Jurkat, Clone E6-1 (cell line): ENCODE results near the gene GTPBP2. TPM values are rescaled to one million over a fixed set of nuclear protein-coding genes. Genes with fewer than 3 reads are reported as not detected.

Source experiments
- DNase-seq: peaks from one replicate; pipeline ENCODE4 v3.0.0-alpha.2; 2011; ENCODE audit warnings: low read depth, low spot score
- H3K4me3 ChIP-seq: 2 replicates; pipeline ENCODE4 v1.5.1; 2011; ENCODE audit warnings: mild to moderate bottlenecking, low read length, control low read depth, moderate library complexity
- polyA plus RNA-seq: library from polyadenylated mRNA; unstranded; fragments of >200 nt; gene quantifications from one replicate; pipeline ENCODE4 v1.2.1, GENCODE V29; 2012; ENCODE audit warnings: missing spikeins; ENCODE audit not compliant: insufficient read length, insufficient read depth

The GTPBP2 gene
- polyA plus RNA-seq: 68.2 TPM

DNA sequence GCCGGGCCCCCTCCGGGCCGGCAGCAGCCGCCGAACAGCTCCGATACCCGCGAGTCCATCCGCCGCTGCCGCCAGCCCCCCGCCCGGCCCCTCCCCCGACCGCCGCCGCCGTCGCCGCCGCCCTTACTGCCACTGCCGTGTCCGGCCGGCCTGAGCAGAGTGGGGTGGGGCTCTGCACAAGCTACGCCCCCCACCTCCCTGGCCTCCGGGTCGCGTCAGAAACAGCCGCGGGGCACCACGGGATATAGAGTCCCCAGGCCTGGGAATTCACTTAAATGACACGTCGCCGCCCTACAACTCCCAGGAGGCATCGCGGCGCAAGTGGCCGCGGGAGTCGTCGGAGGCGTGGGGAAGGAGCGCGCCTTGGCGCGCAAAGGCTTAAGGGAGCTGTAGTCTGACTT is at the start of gene GTPBP2:
TSS of gene GTPBP2 (minus strand) at position 161 of the 401 bp plus-strand sequence. CDS start at position 59, 102 bp downstream.
- peak; percentile 97 for DNase-seq
- H3K4me3 ChIP-seq: peak within 1 kb of the TSS; percentile 94

DNA sequence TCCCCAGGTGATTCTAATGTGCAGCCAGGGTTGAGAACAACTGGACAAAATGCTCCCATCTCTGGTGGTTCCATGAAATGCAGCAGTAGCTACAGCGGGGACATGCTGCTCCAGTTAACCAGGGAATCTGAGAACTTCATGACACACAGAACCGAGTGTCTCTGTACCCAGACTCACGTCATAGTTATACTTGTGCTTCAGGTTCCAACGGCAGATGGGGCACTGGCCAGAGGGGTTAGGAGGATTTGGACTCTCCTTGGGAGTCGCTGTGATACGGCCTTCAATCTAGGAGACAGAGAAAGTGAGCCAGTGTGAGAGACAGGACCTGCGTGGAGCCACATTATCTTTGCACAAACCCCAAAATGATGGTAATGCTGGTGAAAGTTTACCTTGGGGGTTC is 49.3 kb upstream of the GTPBP2 start:
- DNase-seq: no peak
- no peak overlapping the region for H3K4me3 ChIP-seq

DNA sequence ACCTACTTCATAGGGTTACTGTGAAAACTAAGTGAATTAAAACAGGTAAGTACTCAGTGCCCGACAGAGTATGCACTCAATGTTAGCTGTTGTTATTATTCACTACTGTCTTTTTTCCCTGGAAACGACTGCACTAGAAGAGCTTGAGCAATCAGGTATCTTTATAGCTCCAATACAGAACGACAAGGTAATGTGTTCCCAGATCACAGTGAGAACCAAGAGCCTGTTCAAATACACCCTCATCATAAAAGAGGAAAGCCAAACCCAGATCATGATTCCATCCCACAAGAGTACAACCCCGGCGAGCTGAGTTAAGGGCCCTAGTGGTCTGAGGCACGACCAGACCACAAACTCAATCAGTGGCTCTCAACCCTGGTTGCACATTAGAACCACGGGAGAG is 48.7 kb upstream of the GTPBP2 start:
- H3K4me3 ChIP-seq: no peak overlapping the region
- no peak for DNase-seq

DNA sequence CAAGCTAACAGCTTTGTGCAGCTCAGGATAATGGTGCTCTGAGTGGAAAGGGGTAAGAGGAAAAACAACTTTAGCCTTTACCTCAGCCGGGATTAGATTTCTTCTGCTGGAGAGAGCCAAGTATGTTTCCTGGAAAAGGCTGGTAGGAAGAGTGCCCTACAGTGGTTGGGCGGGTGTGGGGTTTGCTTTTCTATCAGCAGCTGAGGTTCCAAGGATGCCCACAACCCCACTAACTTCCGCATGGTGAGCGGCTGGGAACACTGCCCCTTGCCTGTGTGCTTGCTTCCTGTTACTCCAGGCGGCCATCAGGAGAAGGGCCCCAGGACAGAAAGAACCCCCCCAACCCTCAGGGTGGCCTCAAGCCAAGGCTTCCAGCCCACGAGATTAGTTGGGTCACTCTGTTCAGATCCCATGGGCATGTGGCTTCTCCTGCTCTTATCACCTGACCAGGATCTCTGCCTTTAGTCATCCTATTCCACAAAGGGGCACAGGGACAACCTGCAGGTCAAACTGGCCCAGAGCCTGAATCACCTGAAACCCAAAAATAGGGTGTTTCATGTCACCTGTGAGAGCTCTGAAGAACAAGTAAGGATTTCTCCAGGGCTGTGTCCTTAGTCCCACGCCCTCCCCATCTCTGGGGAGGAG is 48.0 kb upstream of the GTPBP2 start:
- H3K4me3 ChIP-seq: no peak overlapping the region
- no peak for DNase-seq

GRCh38 chr6:43674921-43675320 is 45.9 kb upstream of the GTPBP2 start:
- no peak for DNase-seq

GRCh38 chr6:43674291-43674690 is 45.2 kb upstream of the GTPBP2 start:
- no peak overlapping the region for H3K4me3 ChIP-seq
- DNase-seq: no peak

More at GRCh38 chr6:43674921-43675320, 45.9 kb upstream of the GTPBP2 start:
- no peak overlapping the region for H3K4me3 ChIP-seq

DNA sequence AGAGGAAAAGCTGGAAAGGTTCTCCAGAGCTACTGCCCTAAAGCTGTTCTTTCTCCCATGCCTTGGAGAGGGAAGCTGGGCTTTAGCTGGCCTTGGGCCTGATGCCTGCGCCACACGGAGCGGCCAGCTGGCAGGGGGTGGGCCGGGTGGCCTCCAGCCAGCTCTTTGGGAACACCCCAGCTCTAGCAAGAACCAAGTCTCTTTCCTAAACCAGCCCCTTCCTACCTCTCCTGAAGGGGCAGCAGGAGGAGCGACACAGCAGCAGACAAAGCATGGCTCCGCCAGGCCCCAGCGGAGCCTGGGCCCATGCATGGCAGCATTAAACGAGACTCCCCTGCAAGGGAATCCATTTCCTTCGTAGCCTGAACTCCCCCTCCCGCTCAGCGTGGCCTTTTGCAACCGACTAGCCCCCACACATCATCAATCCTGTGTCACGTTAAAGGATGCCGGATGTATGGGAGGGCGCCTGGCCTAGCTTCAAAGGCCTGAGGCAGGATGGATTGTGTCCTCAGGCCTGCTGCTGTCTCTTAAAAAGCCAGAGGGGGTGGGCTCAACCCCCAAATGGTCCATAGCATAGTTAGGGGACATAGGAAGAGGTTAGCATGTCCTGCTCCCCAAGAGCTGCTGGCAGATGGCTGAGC is 44.5 kb upstream of the GTPBP2 start:
- no peak overlapping the region for H3K4me3 ChIP-seq
- DNase-seq: no peak

DNA sequence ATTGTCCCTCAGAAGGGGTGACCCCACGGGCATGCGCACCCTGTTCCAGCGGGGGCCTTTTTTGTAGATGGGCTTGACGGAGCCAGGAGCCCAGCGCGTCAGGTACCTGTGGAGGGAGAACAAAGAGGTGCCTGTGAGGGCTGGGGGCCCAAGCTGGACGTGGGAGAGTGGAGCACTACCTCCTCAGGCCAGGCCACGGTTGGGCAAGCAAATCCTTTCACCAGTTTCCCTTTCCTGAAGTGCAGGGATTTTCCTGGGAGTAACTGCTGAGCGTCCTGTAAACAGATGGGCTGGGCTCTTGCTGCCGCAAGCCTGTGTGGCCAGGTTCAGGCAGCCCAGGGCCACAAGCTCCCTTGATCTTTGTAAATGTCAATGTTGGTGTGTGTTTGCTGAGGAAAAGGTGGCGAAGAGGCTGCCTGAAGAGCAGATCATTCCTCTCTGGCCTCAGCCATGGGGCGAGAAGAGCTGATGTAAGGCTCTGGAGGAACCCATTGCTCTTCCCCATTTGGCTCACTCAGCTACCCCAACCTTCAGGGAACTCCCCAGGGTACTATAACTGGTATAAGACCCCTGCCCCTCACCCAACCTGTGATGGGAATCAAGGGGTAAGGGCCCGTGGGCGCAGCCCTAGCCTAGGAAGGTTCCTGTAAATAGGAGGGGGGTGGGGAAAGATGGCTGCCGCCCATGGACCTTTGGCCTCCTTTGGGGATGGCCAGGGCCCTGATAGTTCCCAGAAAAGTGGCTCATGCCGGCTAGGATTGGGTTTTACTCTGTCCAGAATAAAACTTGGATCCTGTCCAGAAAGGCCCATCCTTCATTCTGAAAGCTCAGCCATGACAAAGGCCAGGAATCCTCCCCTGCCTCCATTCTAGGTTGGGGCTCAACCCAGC is 43.0 kb upstream of the GTPBP2 start:
- DNase-seq: no peak
- no peak overlapping the region for H3K4me3 ChIP-seq

DNA sequence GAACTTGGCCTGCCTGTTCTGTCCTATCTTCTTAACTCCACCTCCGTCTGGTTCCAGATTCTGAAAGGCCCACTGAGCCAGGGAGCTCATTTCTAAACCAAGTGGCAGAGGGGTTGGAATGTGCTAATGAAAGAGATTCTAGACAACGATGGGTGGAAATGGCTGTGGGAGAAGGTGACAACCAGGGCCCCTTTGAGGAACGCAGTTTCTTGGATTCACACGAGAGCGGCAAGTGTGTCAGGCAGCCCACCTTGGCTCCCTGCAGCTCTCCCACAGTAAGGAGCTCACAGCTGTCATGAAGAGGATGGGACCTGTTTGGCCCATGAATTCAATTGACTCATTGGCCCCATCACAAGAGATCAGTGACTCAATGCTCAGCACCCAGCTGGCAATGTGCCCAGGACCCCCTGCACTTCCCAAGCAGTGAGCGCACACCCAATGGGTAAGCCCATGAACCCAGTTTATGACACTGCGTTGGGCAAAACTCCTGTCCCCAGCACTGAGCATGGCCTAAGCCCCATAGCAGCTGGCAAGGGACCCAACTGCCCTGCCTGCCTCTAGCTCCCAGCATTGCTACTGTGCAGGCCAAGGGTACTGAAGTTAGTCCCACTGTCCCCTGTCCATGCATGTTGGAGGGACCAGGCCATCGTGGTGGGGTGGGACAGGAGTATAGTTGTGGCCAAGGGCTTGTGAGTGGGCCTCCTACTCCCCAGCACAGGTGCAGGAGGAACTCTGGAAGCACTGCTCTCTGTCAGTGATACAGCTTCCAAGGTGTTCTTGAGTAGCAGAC is 42.1 kb upstream of the GTPBP2 start:
- no peak for DNase-seq
- no peak overlapping the region for H3K4me3 ChIP-seq

GRCh38 chr6:43670623-43670986 is 41.5 kb upstream of the GTPBP2 start:
- H3K4me3 ChIP-seq: no peak overlapping the region
- no peak for DNase-seq

DNA sequence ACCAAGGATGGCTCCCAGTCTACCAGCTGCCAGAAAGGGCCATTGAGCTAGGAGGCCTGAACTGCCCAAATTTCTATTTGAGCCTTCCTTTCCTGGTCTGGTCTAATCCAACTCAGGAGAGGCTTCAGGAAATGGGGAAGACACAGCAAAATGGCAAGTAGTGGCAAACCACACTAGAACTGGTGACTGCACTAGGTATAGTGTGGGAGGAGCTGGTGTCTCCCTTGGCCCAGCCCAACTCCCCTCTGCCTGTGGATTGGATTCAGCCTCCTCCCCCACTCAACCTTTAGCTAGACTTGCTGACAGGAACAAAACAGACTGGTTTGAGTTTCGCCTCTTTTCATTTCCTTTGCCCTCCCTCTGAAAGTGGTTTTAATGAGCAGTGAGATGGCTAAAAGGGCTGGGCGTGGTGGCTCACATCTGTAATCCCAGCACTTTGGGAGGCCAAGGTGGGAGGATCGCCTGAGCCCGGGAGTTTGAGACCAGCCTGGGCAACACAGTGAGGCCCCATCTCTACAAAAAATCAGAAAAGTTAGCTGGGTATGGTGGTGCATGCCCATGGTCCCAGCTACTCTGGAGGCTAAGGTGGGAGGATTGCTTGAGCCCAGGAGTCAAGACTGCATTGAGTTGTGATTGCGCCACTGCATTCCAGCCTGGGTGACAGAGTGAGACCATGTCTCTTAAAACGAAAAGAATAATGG is 41.0 kb upstream of the GTPBP2 start:
- H3K4me3 ChIP-seq: no peak overlapping the region
- DNase-seq: peak; percentile 28

- DNase-seq: no peak
- H3K4me3 ChIP-seq: no peak overlapping the region
Observed at GRCh38 chr6:43669050-43669921, 40.2 kb upstream of the GTPBP2 start.

- DNase-seq: no peak
- H3K4me3 ChIP-seq: no peak overlapping the region
Observed at GRCh38 chr6:43668151-43669028, 39.3 kb upstream of the GTPBP2 start.

DNA sequence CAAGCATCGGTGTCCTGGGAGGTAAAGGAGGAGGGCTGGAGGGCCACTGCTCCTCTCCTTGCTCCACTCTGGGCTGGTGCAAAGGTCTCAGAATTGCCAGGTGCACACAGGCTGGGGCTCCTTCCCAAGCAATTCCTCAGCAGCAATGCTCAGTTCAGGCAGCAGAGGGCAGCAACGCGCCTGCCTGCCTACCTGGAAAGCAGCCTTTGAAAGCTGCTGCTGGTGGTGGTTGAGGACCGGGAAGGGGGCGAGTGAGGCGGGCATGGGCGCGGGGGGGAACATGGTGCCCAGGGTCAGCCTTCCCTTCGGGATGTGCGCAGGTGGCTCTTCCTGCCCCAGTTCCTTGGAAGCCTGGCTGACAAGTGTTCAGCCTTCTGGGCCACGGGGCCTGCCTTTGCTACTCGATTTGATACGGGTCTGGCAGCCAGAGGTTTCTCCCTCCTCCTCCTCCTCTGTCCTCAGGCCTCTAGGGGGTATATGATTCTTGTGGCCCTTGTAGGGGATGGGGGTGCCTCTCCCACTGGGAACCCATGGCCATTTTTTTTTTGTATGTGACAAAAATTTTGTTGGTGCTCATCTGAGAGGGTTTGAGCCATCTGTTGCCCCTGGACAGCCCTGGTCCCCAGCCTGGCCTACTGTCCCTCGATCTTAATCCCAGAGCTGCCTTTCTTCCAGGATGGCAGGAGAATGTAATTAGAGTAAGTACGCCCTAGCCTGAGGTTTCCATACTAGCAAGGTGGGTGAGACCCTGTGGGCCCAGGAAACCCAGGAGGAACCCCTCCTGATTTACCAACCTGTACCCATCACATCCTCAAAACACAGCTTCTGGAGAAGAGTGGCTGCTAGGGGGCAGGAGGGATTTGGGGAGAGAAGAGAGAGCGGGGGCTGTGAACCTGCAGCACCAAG is 38.4 kb upstream of the GTPBP2 start:
- peak; percentile 64 for DNase-seq
- no peak overlapping the region for H3K4me3 ChIP-seq

DNA sequence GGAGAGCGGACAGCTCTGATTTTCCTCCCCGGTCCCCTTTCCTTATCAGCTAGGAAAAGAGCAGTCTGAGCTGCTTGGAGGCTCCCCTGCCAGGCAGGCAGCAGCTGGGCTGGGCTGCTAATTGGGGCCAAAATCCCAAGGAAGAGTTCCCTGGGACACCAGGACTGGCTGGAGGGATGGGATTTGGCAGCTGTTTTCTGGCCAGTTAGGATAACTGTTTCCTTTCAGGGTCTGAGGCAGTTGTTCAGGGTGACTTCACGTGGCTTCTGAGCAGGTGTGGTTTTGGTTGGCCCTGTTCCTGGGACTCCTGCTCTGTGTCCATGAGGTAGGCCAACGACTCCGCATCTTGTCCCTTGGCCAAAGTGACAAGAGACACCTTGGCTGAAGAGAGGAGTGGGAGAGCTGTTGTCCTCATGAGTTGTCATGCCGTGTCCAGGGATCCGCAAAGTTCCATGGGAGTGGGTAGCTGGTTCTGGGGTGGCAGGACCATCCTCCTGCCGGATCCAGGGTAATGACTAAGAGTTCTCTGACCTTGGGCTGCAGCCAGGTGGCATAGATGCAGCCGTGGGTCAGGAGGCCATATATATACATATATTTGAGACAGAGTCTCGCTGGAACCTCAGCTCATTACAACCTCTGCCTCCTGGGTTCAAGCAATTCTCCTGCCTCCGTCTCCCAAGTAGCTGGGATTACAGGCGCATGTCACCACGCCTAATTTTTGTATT is 37.3 kb upstream of the GTPBP2 start:
- DNase-seq: no peak
- no peak overlapping the region for H3K4me3 ChIP-seq
